ENCODE measurements around the gene PTPRA. TPM values are rescaled to one million over a fixed set of nuclear protein-coding genes. Genes with fewer than 3 reads are reported as not detected.

The PTPRA gene
- total and polyA plus RNA-seq, 10 of the 15 experiments (the other 5 are each of a cell fraction or from before 2014, with no cell fraction given) = 3.9 to 62.1 (median 34.6) TPM

DNA sequence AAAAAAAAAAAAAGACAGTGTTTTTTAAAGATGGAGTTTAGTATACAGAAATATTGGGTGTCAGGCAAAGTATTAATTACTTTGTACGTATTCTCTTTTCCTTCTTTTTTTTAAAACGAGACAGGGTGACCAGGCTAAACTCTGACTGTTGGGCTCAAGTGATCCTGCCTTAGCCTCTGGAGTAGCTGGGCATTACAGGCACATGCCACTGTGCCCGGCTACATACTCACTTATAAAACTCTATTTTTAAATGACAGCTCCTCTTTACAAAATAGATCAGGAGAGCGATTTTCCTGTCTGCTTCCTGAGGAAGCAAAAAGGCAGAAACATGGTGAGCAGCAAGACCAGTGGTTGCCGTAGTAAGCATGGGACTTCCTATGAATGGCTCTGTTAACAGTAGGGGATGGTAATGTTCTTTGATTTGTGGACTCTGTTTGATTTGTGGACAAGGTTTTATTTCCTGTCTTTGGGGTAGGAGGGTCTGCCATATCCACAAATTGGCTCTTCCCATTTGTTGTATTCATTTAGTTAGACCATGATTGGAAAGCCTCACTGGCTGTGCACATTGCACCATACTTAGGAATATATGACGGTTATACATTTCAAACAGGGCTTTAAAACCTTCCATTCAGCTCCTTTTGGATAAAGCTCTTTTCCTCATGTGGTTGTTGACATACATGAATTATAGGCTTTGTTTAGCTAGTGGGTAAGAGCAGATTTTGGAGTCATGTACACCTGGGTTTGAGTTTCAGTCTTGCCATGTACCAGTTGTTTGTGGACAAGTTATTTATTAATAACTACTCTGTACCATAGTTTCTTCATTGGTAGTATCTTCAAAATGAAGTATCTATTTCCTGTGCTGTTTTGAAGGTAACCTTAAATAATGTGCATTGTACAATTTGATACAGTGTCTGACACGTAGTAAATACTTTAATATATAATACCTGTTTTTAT lies 45.1 kb downstream of the PTPRA start:
- DNase-seq (ENCODE audit: low read depth, low spot score) (no peak), ATAC-seq (no peak), FAIRE-seq (no peak)
- Histone ChIP-seq H3K4me2 (ENCODE audit: control insufficient read depth, insufficient read depth) (no peak overlapping the region), H3K27me3 (replicated peaks in 1 of 2; ENCODE audit: control insufficient read depth in 2 of 2, insufficient read depth in 2 of 2, low read length in 1 of 2) (no peaks in the 10 kb centered on the region), H4K20me1 (ENCODE audit: control insufficient read depth, insufficient read depth) (no peaks in the 10 kb centered on the region; the same call in 1 of the 2 replicates), H3K9ac (ENCODE audit: control insufficient read depth, insufficient read depth, low read length) (no peak overlapping the region), H2AFZ (ENCODE audit: control insufficient read depth, low read depth, low read length) (no peak overlapping the region), H3K27ac (ENCODE audit: control insufficient read depth, insufficient read depth) (no peak overlapping the region), H3K4me3 (no peak overlapping the region), H3K79me2 (ENCODE audit: control insufficient read depth, insufficient read depth, low read length) (no peaks in the 10 kb centered on the region; the same call in none of the 2 replicates), H3K36me3 (ENCODE audit: control insufficient read depth in 2 of 2, insufficient read depth in 2 of 2, low read length in 1 of 2) (0 out of 4 replicates have a peak, but pooled peaks cover 0 to 8% of the 10 kb centered on the region in 2 experiments), H3K9me3 (replicated peaks; ENCODE audit: control insufficient read depth, insufficient read depth, low read length) (no peaks in the 10 kb centered on the region), H3K4me1 (ENCODE audit: control insufficient read depth, insufficient read depth, low read length) (no peaks in the 10 kb centered on the region)
- in situ Hi-C loops (cut with MboI) (no loop called here), intact Hi-C loops (cut with micrococcal nuclease; ENCODE audit: unreplicated experiment) (no loop called here)
- ChIA-PET SMC1A (ENCODE audit: uncharacterized antibody, unreplicated experiment) (interaction anchor here (0.9 to 2.4 kb wide), 5 partner anchors 14 to 65 kb away, joined by 3 to 6 read pairs (median 3); no protein-coding TSS in a partner anchor), RAD21 (ENCODE audit: unreplicated experiment) (interaction anchor here (0.6 kb wide), 1 partner anchor 11 kb away, joined by 3 read pairs; no protein-coding TSS in a partner anchor), POLR2A (interaction anchor here (0.6 to 0.7 kb wide), 2 partner anchors 24 to 55 kb away, joined by 3 to 5 read pairs; no protein-coding TSS in a partner anchor), CTCF (interaction anchor here (1.1 kb wide), 1 partner anchor 8 kb away, joined by 3 read pairs; no protein-coding TSS in a partner anchor)
- 92% methylated on average over 7 of the region's 7 CpGs for WGBS (ENCODE audit: insufficient coverage, insufficient replicate concordance, low lambda C conversion rate, missing lambda C conversion rate)
- TF ChIP-seq RUNX3 (IDR thresholded peaks at IDR 0.05; ENCODE audit: low read length) (no peak), CHD4 (IDR thresholded peaks at IDR 0.05) (no peak), CUX1 (IDR thresholded peaks at IDR 0.05; ENCODE audit: insufficient replicate concordance, low read depth, low read length) (no peak), ASH2L (IDR thresholded peaks at IDR 0.05; ENCODE audit: borderline replicate concordance, low read depth) (no peak)
- TF ChIP-seq, protein P1, sequence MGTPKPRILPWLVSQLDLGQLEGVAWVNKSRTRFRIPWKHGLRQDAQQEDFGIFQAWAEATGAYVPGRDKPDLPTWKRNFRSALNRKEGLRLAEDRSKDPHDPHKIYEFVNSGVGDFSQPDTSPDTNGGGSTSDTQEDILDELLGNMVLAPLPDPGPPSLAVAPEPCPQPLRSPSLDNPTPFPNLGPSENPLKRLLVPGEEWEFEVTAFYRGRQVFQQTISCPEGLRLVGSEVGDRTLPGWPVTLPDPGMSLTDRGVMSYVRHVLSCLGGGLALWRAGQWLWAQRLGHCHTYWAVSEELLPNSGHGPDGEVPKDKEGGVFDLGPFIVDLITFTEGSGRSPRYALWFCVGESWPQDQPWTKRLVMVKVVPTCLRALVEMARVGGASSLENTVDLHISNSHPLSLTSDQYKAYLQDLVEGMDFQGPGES (IDR thresholded peaks at IDR 0.05) = no peak
- no TSS peak for BruUV-seq (replicated peaks)
